Bronchial epithelial cell (primary cell): ENCODE data around the gene SKOR2. TPM values are rescaled to one million over a fixed set of nuclear protein-coding genes. Genes with fewer than 3 reads are reported as not detected.

Experiments used
- DNase-seq: peaks from one replicate; pipeline ENCODE4 v3.0.0-alpha.2; 2010; ENCODE audit warnings: low read depth
- FAIRE-seq: peaks from 2 replicates; lab custom pipeline; 2011; peaks lifted over from hg19 to GRCh38; lab: Jason Lieb, UNC
- H3K27me3 ChIP-seq: 2 replicates; pipeline ENCODE4 v1.5.1; 2011; ENCODE audit warnings: low read length; ENCODE audit not compliant: control insufficient read depth, insufficient read depth
- H3K36me3 ChIP-seq: 2 replicates; pipeline ENCODE4 v1.5.1; 2011; ENCODE audit warnings: low read length; ENCODE audit not compliant: control insufficient read depth, insufficient read depth
- H3K4me3 ChIP-seq: 2 replicates; pipeline ENCODE4 v1.5.1; 2011; ENCODE audit warnings: mild to moderate bottlenecking, low read depth, low read length, control low read depth
- CTCF ChIP-seq: IDR thresholded peaks from 2 replicates; pipeline ENCODE4 v1.5.1; 2011; ENCODE audit warnings: mild to moderate bottlenecking, moderate library complexity, low read length, control low read depth, inconsistent platforms; ENCODE audit not compliant: insufficient read depth, severe bottlenecking
- total RNA-seq: library from RNA; depleted of rRNA; stranded (reverse); fragments of >200 nt; gene quantifications from 2 replicates; pipeline ENCODE4 v1.2.1, GENCODE V29; 2014

The SKOR2 gene
- total RNA-seq, 1 donor from 2014 or later: not detected

GRCh38 chr18:47247416-47248114, 3.9 kb downstream of the SKOR2 start:
- FAIRE-seq: no peak
- no peak overlapping the region for H3K4me3 ChIP-seq
- DNase-seq: no peak
- H3K36me3 ChIP-seq: no peaks in the 10 kb centered on the region
- peaks cover 47% of the 10 kb centered on the region for H3K27me3 ChIP-seq
- TF ChIP-seq CTCF: no peak

- no peak for FAIRE-seq
These were observed 4.4 kb downstream of the SKOR2 start for GRCh38 chr18:47247036-47247415.

GRCh38 chr18:47246027-47246971, 5.2 kb downstream of the SKOR2 start:
- Histone ChIP-seq H3K4me3 (no peak overlapping the region), H3K36me3 (no peaks in the 10 kb centered on the region), H3K27me3 (peaks cover 36% of the 10 kb centered on the region)
- DNase-seq (no peak), FAIRE-seq (no peak)
- TF ChIP-seq CTCF: no peak

More at GRCh38 chr18:47247036-47247415, 4.4 kb downstream of the SKOR2 start:
- no peak for TF ChIP-seq CTCF
- no peak for DNase-seq
- Histone ChIP-seq H3K36me3 (no peaks in the 10 kb centered on the region), H3K4me3 (no peak overlapping the region), H3K27me3 (peaks cover 44% of the 10 kb centered on the region)

GRCh38 chr18:47244086-47244485, 7.4 kb downstream of the SKOR2 start:
- TF ChIP-seq CTCF: no peak
- Histone ChIP-seq H3K4me3 (no peak overlapping the region), H3K36me3 (no peaks in the 10 kb centered on the region), H3K27me3 (peaks cover 22% of the 10 kb centered on the region)
- FAIRE-seq (no peak), DNase-seq (no peak)

GRCh38 chr18:47235096-47235495, 16.4 kb downstream of the SKOR2 start:
- DNase-seq (no peak), FAIRE-seq (no peak)
- no peaks in the 10 kb centered on the region for H3K36me3 ChIP-seq
- peaks cover 2% of the 10 kb centered on the region for H3K27me3 ChIP-seq
- H3K4me3 ChIP-seq: no peak overlapping the region
- TF ChIP-seq CTCF: no peak
